ENCODE data around the gene ATP1A2.

The ATP1A2 gene

DNA sequence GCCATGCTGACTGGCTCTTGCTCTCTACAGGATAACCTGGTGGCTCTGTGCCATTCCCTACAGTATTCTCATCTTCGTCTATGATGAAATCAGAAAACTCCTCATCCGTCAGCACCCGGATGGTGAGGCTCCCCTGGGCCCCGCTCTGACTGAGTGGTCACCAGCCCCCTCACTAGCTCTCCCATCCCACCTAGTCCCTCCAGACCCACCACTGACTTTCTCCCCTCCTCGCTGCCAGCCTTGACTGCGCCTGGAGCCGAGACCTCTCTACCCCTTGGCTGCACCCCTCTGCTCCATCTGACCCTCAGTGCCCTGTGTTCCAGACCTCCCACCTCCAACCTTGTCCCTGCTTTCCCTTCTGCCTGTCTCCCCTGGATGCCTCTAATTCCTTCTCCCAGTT, 70.7 kb downstream of the ATP1A2 start:
- DNase-seq, result no peak

DNA sequence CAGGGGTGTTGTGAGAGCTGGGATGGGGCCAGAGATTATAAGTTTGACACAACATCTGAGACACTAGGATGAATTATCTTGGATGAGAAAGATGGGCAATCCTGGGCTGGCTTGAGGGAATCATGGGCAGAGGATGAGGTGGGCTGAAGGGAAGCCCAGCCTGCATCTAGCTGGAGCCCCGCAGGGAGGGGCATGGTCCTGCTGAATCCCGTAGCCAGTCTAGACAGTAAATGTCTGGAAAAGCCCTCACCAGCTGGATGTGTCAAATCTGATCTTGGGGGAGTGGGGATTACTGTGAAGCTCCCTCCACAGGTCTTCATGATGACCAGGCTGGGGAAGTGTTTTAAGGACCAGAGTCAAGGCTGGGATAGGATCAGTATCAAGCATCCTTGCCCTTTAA, 71.2 kb downstream of the ATP1A2 start:
- no peak for DNase-seq

DNA sequence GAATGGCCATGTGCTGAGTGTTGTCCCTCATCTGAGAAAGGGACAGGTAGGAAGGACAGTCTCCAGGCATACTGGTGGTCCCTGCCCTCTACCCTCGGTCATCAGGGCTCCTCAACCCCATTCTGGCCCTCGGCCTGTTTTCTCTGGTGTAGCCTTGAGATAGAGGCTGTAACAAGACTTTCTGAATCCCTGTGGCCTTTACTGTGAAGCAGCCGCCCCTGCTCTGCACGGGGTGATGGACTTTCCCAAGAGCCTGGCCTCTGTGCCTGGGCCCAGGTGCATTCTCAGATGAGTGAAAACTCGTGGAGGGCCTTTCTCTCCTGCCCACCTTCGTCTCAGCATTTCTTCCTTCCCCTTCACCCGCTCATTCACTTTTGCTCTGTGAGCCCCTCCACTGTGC, 71.8 kb downstream of the ATP1A2 start:
- DNase-seq, result no peak

DNA sequence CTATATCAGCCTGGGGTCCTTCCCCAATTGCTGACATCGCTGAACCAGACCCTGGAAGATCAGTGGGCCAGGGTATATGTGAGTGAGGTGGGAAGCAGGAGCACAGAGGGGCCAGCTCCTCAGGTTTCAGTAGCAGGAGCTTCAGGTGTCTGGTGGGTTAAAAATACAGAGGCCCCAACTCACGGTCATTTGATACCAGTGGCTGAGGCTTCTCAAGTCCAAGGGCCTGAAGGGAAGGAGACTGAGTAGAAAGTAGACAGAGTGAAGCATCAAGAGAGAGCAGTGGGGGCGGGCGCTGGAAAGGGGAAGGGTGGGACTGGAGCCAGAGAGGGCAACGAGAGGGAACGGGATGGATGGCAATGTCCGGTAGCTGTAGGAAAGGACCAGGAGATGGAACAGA, 72.8 kb downstream of the ATP1A2 start:
- DNase-seq, result no peak

DNA sequence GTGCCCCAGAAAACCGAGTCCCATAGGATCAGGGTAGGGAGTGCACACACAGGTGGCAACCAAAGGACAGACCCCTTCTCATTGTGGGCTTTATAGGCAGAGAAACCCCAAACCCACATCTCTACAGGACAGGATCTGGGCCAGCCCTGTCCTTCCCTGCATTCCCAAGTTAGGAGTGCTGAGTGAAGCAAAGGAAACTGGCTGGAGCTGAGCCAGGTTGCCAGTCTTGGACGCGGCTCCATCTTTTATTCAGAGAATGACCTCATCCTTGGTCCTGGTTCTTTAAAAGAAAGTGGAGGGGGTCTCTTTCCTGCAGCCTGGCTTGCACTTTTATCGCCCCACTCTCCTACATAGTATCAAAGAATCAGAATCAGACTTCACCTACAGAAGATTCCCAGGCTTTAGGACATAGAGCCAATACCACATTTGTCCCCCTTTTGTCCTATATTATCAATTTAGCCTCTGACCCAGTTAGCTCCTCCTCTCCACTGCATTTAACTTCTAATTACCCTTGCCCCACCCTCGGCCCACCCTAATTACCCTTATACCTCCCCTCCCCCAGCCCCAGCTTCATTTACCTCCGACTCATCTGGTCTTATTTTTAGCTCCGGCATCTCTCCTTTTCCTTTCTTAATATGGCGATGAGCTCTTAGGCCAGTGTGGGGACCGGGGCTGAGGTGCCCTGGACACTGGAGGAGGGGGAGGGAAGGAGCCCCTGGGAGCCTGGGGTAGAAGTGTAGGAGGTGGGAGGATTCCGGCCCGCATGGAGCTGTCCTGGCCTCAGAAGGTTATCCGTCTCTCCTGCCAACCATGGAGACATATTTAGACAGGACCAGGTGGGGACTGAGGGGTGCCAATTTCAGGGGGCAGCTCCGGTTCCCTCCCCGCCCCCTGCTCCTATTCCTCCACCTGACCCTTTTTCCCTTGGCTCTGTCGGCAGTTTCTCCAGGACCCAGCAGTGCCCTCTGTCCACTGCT, 74.4 kb downstream of the ATP1A2 start, which contains the start of gene CASQ1:
CASQ1 (plus strand) TSS at position 927 of the 977 bp plus-strand sequence. CDS start 177 bp downstream, outside the sequence.
- DNase-seq, result no peak

DNA sequence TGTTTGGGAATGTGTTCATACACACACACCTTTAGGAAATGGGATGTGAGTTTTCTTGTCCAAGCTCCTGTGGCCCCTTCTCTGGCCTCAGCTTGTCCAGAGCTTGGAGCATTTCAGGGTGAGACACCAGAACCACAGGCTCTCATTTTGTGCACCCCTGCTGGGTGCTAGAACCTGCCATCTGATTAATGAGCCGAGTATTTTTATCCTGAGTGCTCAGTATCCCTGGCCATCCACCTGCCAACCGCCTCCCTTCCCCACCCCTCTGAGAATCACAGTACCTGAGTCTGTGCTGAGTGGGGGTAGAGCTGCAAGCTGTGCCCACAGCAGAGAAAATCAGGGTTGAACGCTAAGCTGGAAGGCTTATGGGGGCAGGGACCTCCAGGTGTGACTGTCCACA, 76.2 kb downstream of the ATP1A2 start:
- no peak for DNase-seq

DNA sequence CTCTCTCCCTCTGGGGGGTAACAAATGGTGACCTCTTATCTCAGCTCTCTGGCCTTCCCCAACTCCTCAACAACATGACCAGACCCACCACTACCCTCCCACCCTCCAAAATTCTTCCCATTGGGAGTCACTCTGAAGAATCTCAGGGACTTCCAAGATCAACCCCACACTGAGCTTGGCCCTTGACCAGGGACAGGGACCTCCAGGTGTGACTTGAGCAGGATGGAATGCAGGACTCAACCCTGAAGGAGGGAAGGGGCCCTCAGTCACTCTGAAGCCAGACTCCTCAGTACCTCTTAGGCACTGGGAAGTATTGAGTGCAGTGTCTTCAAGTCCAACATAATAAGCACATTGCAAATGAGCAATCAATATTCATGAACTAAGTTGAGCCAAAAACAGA, 76.7 kb downstream of the ATP1A2 start:
- no peak for DNase-seq
